Mesothelial cell of epicardium (in vitro differentiated cells): ENCODE measurements around the gene PCBP1. TPM values are rescaled to one million over a fixed set of nuclear protein-coding genes. Genes with fewer than 3 reads are reported as not detected.
"Not testable (repeated sequence)": the region's sequence is repeated elsewhere in the genome, so short reads cannot be mapped to it uniquely, and the experiment has no call there.

ENCODE experiments used
- DNase-seq, 2 experiments: peaks; one replicate each; pipeline ENCODE4 v3.0.0; 2021; ENCODE audit warnings: low spot score in 2 of 2; ENCODE audit not compliant: unreplicated experiment in 2 of 2
- H3K27ac Mint-ChIP-seq: 2 replicates; pipeline ENCODE4 v1.8.0; 2021; ENCODE audit warnings: mixed read lengths
- H3K27me3 Mint-ChIP-seq: 2 replicates; pipeline ENCODE4 v1.8.0; 2021; ENCODE audit warnings: low read depth, mixed read lengths
- H3K36me3 Mint-ChIP-seq: 2 replicates; pipeline ENCODE4 v1.8.0; 2021; ENCODE audit warnings: mixed read lengths
- H3K4me1 Mint-ChIP-seq: 2 replicates; pipeline ENCODE4 v1.8.0; 2021; ENCODE audit warnings: mixed read lengths
- H3K4me3 Mint-ChIP-seq: 2 replicates; pipeline ENCODE4 v1.8.0; 2021; ENCODE audit warnings: mild to moderate bottlenecking, moderate library complexity, mixed read lengths
- H3K9me3 Mint-ChIP-seq: 2 replicates; pipeline ENCODE4 v1.8.0; 2021; ENCODE audit warnings: mixed read lengths
- total RNA-seq: library from RNA; stranded (reverse); gene quantifications from 3 replicates; pipeline ENCODE4 v1.2.1, GENCODE V29; 2021
- TF ChIP-seq, protein P1 (sequence below): fragments of 200-600 bp; sonication (generic); IDR thresholded peaks from one replicate; pipeline ENCODE4 v1.5.0; 2021; ENCODE audit warnings: antibody characterized with exemption; ENCODE audit not compliant: unreplicated experiment

The PCBP1 gene
- total RNA-seq, 1 donor from 2014 or later, result 245 TPM

DNA sequence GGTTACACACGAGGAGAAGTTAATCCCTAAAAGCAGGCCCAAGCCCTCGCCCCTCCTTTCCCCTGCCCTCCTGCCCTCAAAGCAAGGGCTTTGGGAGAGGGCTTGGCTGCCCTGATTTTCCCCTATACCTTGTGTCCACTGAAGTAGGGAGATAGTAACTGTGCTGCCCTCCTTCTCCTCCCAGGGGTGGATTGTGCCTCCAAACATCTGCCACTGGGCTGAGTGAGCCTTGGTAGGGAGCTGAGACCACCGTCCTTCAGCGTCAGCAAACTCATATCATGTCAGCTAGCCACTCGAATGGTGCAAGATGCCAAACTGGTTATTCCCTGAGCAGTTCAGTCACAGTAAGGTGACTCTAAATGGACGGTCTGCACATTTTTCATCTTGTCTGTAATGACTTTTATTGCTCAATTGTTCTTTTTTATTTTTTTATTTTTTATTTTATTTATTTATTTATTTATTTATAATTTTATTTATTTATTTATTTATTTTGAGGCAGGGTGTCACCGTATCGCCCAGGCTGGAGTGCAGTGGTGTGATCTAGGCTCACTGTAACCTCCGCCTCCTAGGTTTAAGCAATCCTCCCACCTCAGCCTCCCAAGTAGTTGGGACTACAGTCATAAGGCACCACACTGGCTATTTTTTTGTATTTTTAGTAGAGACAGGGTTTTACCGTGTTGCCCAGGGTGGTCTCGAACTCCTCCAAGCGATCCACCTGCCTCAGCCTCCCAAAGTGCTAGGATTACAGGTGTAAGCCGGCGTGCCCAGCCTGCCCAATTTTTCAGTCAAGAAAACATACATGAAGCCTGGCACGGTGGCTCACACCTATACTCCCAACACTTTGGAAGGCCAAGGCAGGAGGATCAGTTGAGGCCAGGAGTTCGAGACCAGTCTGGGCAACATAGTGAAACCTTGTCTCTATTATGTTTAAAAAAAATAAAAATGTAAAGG, 8.7 kb downstream of the PCBP1 start:
- peak overlapping the region; percentile 30 for H3K27ac Mint-ChIP-seq
- TF ChIP-seq, protein P1, sequence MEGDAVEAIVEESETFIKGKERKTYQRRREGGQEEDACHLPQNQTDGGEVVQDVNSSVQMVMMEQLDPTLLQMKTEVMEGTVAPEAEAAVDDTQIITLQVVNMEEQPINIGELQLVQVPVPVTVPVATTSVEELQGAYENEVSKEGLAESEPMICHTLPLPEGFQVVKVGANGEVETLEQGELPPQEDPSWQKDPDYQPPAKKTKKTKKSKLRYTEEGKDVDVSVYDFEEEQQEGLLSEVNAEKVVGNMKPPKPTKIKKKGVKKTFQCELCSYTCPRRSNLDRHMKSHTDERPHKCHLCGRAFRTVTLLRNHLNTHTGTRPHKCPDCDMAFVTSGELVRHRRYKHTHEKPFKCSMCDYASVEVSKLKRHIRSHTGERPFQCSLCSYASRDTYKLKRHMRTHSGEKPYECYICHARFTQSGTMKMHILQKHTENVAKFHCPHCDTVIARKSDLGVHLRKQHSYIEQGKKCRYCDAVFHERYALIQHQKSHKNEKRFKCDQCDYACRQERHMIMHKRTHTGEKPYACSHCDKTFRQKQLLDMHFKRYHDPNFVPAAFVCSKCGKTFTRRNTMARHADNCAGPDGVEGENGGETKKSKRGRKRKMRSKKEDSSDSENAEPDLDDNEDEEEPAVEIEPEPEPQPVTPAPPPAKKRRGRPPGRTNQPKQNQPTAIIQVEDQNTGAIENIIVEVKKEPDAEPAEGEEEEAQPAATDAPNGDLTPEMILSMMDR, result no peak
- no peak overlapping the region for H3K4me3 Mint-ChIP-seq
- H3K9me3 Mint-ChIP-seq, result no peaks in the 10 kb centered on the region
- no peaks in the 10 kb centered on the region for H3K4me1 Mint-ChIP-seq
- H3K27me3 Mint-ChIP-seq, result no peaks in the 10 kb centered on the region
- no peak for DNase-seq
- H3K36me3 Mint-ChIP-seq, result no peaks in the 10 kb centered on the region

- Mint-ChIP-seq H3K27ac (no peak overlapping the region), H3K36me3 (no peaks in the 10 kb centered on the region), H3K4me3 (no peak overlapping the region), H3K9me3 (no peaks in the 10 kb centered on the region), H3K27me3 (no peaks in the 10 kb centered on the region), H3K4me1 (no peaks in the 10 kb centered on the region)
- TF ChIP-seq, protein P1, result no peak
- no peak for DNase-seq
These were observed 10.8 kb downstream of the PCBP1 start for GRCh38 chr2:70098032-70098431.

DNA sequence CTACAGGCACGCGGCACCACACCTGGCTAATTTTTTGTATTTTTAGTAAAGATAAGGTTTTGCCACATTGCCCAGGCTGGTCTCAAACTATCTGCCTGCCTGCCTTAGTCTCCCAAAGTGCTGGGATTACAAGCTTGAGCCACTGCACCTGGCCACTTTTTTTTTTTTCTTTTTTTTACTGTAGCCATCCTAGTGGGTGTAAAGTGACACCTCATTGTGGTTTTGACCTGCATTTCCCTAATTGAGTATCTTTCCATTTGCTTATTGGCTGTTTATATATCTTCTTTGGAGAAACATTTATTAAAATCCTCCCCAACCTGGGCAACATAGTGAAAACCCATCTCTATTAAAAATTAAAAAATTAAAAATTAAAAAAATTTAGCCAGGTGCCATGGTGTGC, 12.0 kb downstream of the PCBP1 start:
- DNase-seq, result no peak
- no peaks in the 10 kb centered on the region for H3K9me3 Mint-ChIP-seq
- H3K27ac Mint-ChIP-seq, result no peak overlapping the region
- no peaks in the 10 kb centered on the region for H3K27me3 Mint-ChIP-seq
- H3K4me1 Mint-ChIP-seq, result peaks cover 10% of the 10 kb centered on the region
- TF ChIP-seq, protein P1, result no peak
- H3K36me3 Mint-ChIP-seq, result no peaks in the 10 kb centered on the region
- H3K4me3 Mint-ChIP-seq, result no peak overlapping the region

DNA sequence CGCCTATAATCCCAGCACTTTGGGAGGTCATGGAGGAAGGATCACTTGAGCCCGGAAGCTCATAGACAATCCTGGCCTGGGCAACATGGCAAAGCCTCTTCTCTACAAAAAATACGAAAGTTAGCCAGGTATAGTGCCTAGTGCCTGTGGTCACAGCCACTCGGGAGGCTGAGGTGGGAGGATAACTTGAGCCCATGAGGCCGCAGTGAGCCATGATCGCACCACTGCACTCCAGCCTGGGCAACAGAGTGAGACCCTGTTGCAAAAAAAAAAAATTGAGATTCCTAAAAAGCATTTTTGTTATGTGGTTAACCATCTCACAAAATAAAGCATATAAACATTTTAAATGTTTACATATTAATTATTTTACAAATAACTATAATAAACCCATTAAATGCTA, 13.9 kb downstream of the PCBP1 start:
- Mint-ChIP-seq H3K27me3 (no peaks in the 10 kb centered on the region), H3K4me3 (no peak overlapping the region), H3K27ac (peak overlapping the region; percentile 52), H3K4me1 (peaks cover 21% of the 10 kb centered on the region), H3K9me3 (no peaks in the 10 kb centered on the region), H3K36me3 (no peaks in the 10 kb centered on the region)
- TF ChIP-seq, protein P1, result no peak
- no peak for DNase-seq

GRCh38 chr2:70101686-70102085, 14.4 kb downstream of the PCBP1 start:
- not testable (repeated sequence) for DNase-seq, H3K4me3 Mint-ChIP-seq, H3K36me3 Mint-ChIP-seq, H3K9me3 Mint-ChIP-seq, H3K27me3 Mint-ChIP-seq, H3K27ac Mint-ChIP-seq
- H3K4me1 Mint-ChIP-seq, result peaks cover 21% of the 10 kb centered on the region

- H3K27ac Mint-ChIP-seq, DNase-seq, H3K36me3 Mint-ChIP-seq, H3K4me3 Mint-ChIP-seq, H3K27me3 Mint-ChIP-seq, H3K9me3 Mint-ChIP-seq: not testable (repeated sequence)
- peaks cover 26% of the 10 kb centered on the region for H3K4me1 Mint-ChIP-seq
These were observed 15.1 kb downstream of the PCBP1 start for GRCh38 chr2:70102323-70102905.
